GM23338 (cell line): ENCODE measurements around the gene CHRM5. TPM values are rescaled to one million over a fixed set of nuclear protein-coding genes. Genes with fewer than 3 reads are reported as not detected.

Source experiments
- ATAC-seq: fragments of 200-7000 bp; cut with Tn5 transposase; 3 replicates; pipeline ENCODE4 v1.9.1; 2020
- DNase-seq: peaks from one replicate; pipeline ENCODE4 v3.0.0-alpha.2; 2015; ENCODE audit warnings: low spot score
- H2AFZ ChIP-seq: fragments of 200-600 bp; sonication (generic); 2 replicates; pipeline ENCODE4 v1.8.0; 2016; ENCODE audit warnings: antibody characterized with exemption, mild to moderate bottlenecking, moderate library complexity
- H3F3A ChIP-seq: fragments of 200-600 bp; sonication (generic); replicated peaks from 2 replicates; pipeline ENCODE4 v1.8.0; 2017; ENCODE audit warnings: antibody characterized with exemption, mixed run types, low read depth
- H3K27ac ChIP-seq: fragments of 200-600 bp; sonication (generic); 2 replicates; pipeline ENCODE4 v1.6.1; 2016; ENCODE audit warnings: low read depth
- H3K27me3 ChIP-seq: fragments of 200-600 bp; sonication (generic); 2 replicates; pipeline ENCODE4 v1.8.0; 2016; ENCODE audit warnings: mild to moderate bottlenecking, mixed run types, moderate library complexity; ENCODE audit not compliant: insufficient read depth
- H3K36me3 ChIP-seq: fragments of 200-600 bp; sonication (generic); 2 replicates; pipeline ENCODE4 v1.8.0; 2016; ENCODE audit warnings: mild to moderate bottlenecking; ENCODE audit not compliant: insufficient read depth
- H3K4me1 ChIP-seq: fragments of 200-600 bp; sonication (generic); 2 replicates; pipeline ENCODE4 v1.8.0; 2016; ENCODE audit warnings: mild to moderate bottlenecking, moderate library complexity; ENCODE audit not compliant: insufficient read depth
- H3K4me2 ChIP-seq: fragments of 200-600 bp; sonication (generic); 2 replicates; pipeline ENCODE4 v1.7.1; 2017; ENCODE audit warnings: mixed run types
- H3K4me3 ChIP-seq: fragments of 200-600 bp; sonication (generic); 2 replicates; pipeline ENCODE4 v1.6.1; 2016; ENCODE audit warnings: mixed run types
- H3K79me2 ChIP-seq: fragments of 200-600 bp; sonication (generic); replicated peaks from 2 replicates; pipeline ENCODE4 v1.8.0; 2017; ENCODE audit warnings: mild to moderate bottlenecking; ENCODE audit not compliant: insufficient read depth
- H3K9me2 ChIP-seq: fragments of 200-600 bp; sonication (generic); 2 replicates; pipeline ENCODE4 v1.8.0; 2017; ENCODE audit not compliant: insufficient read depth
- H4K20me1 ChIP-seq: fragments of 200-600 bp; sonication (generic); replicated peaks from 2 replicates; pipeline ENCODE4 v1.8.0; 2017; ENCODE audit warnings: mild to moderate bottlenecking; ENCODE audit not compliant: insufficient read depth
- H3K27ac Mint-ChIP-seq: 2 replicates; pipeline ENCODE4 v1.8.0; 2020; ENCODE audit warnings: inconsistent platforms, mild to moderate bottlenecking, moderate library complexity, mixed read lengths
- H3K27me3 Mint-ChIP-seq: 3 replicates; pipeline ENCODE4 v1.8.0; 2022; ENCODE audit warnings: low read depth, mild to moderate bottlenecking, moderate library complexity, mixed read lengths, inconsistent platforms; ENCODE audit not compliant: insufficient read depth, poor library complexity
- H3K36me3 Mint-ChIP-seq: 3 replicates; pipeline ENCODE4 v1.8.0; 2021; ENCODE audit warnings: low read depth, mild to moderate bottlenecking, inconsistent platforms, moderate library complexity, mixed read lengths
- H3K4me1 Mint-ChIP-seq: 3 replicates; pipeline ENCODE4 v1.8.0; 2020; ENCODE audit warnings: mild to moderate bottlenecking, inconsistent platforms, mixed read lengths
- H3K4me3 Mint-ChIP-seq: 3 replicates; pipeline ENCODE4 v1.8.0; 2021; ENCODE audit warnings: moderate library complexity, mild to moderate bottlenecking, inconsistent platforms, mixed read lengths
- H3K9me3 Mint-ChIP-seq: 3 replicates; pipeline ENCODE4 v1.8.0; 2020; ENCODE audit warnings: moderate library complexity, mild to moderate bottlenecking, inconsistent platforms, mixed read lengths
- CREB1 ChIP-seq: fragments of 250-450 bp; sonication (Bioruptor Pico); IDR thresholded peaks from 2 replicates; pipeline ENCODE4 v1.5.0; 2020; ENCODE audit warnings: low read depth, mild to moderate bottlenecking, moderate library complexity
- EZH2 ChIP-seq: fragments of 200-600 bp; sonication (generic); IDR thresholded peaks from one replicate; pipeline ENCODE4 v1.8.0; 2017; ENCODE audit warnings: antibody characterized with exemption, mild to moderate bottlenecking, low read depth; ENCODE audit not compliant: unreplicated experiment
- EZH2phosphoT487 ChIP-seq: fragments of 200-600 bp; sonication (generic); IDR thresholded peaks from one replicate; pipeline ENCODE4 v1.8.1; 2018; ENCODE audit warnings: antibody characterized with exemption; ENCODE audit not compliant: unreplicated experiment
- JUNB ChIP-seq: IDR thresholded peaks from one replicate; pipeline ENCODE4 v1.6.1; 2016; ENCODE audit warnings: antibody characterized with exemption; ENCODE audit not compliant: unreplicated experiment
- NANOG ChIP-seq: IDR thresholded peaks from 2 replicates; pipeline ENCODE4 v1.6.1; 2016; ENCODE audit warnings: antibody characterized with exemption, borderline replicate concordance
- POLR2AphosphoS5 ChIP-seq: IDR thresholded peaks from 2 replicates; pipeline ENCODE4 v1.6.1; 2016; ENCODE audit warnings: antibody characterized with exemption, low read depth
- STAT1 ChIP-seq: IDR thresholded peaks from one replicate; pipeline ENCODE4 v1.6.1; 2016; ENCODE audit warnings: antibody characterized with exemption; ENCODE audit not compliant: unreplicated experiment
- ZNF114 ChIP-seq: fragments of 250-450 bp; sonication (Bioruptor Pico); IDR thresholded peaks from 2 replicates; pipeline ENCODE4 v1.5.0; 2020; ENCODE audit warnings: mild to moderate bottlenecking, moderate library complexity
- ZNF331 ChIP-seq: fragments of 250-450 bp; sonication (Bioruptor Pico); IDR thresholded peaks from 2 replicates; pipeline ENCODE4 v1.5.0; 2020; ENCODE audit warnings: low read depth, mild to moderate bottlenecking, moderate library complexity
- polyA plus RNA-seq: library from polyadenylated mRNA; unstranded; fragments of >200 nt; fragmentation: Nextera tagmentation; extraction: Ambion mirVana; gene quantifications from 2 replicates; pipeline ENCODE4 v1.2.1, GENCODE V29; 2016
- total RNA-seq: library from RNA; depleted of rRNA; stranded (reverse); fragments of >200 nt; shearing (Covaris generic); gene quantifications from 2 replicates; pipeline ENCODE4 v1.2.3, GENCODE V29; 2014
- TF ChIP-seq, protein P1 (sequence below): IDR thresholded peaks from 2 replicates; pipeline ENCODE4 v1.6.1; 2016; ENCODE audit warnings: antibody characterized with exemption
- TF ChIP-seq, protein P2 (sequence below), 2 experiments: fragments of 200-600 bp in 1 of 2; sonication (generic) in 1 of 2; conservative IDR thresholded peaks; 2 replicates each; pipeline versions ENCODE4 v1.5.1 to v1.6.1; 2016 to 2017; ENCODE audit warnings: antibody characterized with exemption in 2 of 2, low read depth in 2 of 2, mild to moderate bottlenecking in 2 of 2, moderate library complexity in 1 of 2
- TF ChIP-seq, protein P3 (sequence below): IDR thresholded peaks from one replicate; pipeline ENCODE4 v1.6.1; 2018; ENCODE audit warnings: antibody characterized with exemption; ENCODE audit not compliant: unreplicated experiment
- TF ChIP-seq, protein P4 (sequence below): fragments of 250-450 bp; sonication (Bioruptor Pico); IDR thresholded peaks from 2 replicates; pipeline ENCODE4 v1.5.0; 2020; ENCODE audit warnings: mild to moderate bottlenecking, moderate library complexity

The CHRM5 gene
- total and polyA plus RNA-seq, 2 experiments from 2014 or later, result not detected

DNA sequence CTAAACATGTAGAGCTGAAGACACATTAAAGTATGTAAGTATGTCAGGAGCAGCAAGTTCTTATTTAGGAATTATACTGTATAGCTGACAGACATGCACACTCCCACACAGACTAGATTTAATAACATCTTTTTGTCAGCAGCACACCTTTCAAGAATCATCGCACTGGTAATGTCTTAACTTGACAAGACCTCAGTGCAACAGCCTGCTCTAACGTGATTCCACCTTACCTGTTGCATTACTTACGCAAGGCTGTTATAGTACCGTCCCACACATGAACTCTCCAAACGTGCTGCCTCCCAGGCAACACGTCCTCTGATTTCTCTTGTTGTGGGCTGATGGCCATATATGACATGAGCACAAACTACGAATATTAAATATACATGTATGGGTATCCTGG is 11.9 kb downstream of the CHRM5 start:
- H3K4me2 ChIP-seq, result no peak overlapping the region
- H3K9me2 ChIP-seq, result no peaks in the 10 kb centered on the region
- H3K36me3 ChIP-seq, result no peaks in the 10 kb centered on the region
- Mint-ChIP-seq H3K9me3 (no peaks in the 10 kb centered on the region), H3K36me3 (no peaks in the 10 kb centered on the region), H3K27ac (no peak overlapping the region), H3K4me3 (no peak overlapping the region), H3K27me3 (no peaks in the 10 kb centered on the region), H3K4me1 (peaks cover 6% of the 10 kb centered on the region; the same call in 2 of the 3 replicates)
- no peaks in the 10 kb centered on the region for H3K27me3 ChIP-seq
- H3K4me3 ChIP-seq, result no peak overlapping the region
- 0 out of 2 replicates have a peak, but pooled peaks cover 3% of the 10 kb centered on the region for H3K4me1 ChIP-seq
- ATAC-seq, result no peak
- TF ChIP-seq STAT1 (no peak), JUNB (no peak), ZNF114 (CRISPR knock-in tag) (no peak), ZNF331 (no peak), POLR2AphosphoS5 (no peak), CREB1 (no peak), EZH2phosphoT487 (no peak), NANOG (no peak), EZH2 (no peak)
- TF ChIP-seq, protein P1, sequence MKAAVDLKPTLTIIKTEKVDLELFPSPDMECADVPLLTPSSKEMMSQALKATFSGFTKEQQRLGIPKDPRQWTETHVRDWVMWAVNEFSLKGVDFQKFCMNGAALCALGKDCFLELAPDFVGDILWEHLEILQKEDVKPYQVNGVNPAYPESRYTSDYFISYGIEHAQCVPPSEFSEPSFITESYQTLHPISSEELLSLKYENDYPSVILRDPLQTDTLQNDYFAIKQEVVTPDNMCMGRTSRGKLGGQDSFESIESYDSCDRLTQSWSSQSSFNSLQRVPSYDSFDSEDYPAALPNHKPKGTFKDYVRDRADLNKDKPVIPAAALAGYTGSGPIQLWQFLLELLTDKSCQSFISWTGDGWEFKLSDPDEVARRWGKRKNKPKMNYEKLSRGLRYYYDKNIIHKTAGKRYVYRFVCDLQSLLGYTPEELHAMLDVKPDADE, result no peak
- TF ChIP-seq, protein P2, sequence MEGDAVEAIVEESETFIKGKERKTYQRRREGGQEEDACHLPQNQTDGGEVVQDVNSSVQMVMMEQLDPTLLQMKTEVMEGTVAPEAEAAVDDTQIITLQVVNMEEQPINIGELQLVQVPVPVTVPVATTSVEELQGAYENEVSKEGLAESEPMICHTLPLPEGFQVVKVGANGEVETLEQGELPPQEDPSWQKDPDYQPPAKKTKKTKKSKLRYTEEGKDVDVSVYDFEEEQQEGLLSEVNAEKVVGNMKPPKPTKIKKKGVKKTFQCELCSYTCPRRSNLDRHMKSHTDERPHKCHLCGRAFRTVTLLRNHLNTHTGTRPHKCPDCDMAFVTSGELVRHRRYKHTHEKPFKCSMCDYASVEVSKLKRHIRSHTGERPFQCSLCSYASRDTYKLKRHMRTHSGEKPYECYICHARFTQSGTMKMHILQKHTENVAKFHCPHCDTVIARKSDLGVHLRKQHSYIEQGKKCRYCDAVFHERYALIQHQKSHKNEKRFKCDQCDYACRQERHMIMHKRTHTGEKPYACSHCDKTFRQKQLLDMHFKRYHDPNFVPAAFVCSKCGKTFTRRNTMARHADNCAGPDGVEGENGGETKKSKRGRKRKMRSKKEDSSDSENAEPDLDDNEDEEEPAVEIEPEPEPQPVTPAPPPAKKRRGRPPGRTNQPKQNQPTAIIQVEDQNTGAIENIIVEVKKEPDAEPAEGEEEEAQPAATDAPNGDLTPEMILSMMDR (conservative IDR thresholded peaks at IDR 0.05; ENCODE audit: low read depth in 2 of 2), result no peak
- TF ChIP-seq, protein P3, sequence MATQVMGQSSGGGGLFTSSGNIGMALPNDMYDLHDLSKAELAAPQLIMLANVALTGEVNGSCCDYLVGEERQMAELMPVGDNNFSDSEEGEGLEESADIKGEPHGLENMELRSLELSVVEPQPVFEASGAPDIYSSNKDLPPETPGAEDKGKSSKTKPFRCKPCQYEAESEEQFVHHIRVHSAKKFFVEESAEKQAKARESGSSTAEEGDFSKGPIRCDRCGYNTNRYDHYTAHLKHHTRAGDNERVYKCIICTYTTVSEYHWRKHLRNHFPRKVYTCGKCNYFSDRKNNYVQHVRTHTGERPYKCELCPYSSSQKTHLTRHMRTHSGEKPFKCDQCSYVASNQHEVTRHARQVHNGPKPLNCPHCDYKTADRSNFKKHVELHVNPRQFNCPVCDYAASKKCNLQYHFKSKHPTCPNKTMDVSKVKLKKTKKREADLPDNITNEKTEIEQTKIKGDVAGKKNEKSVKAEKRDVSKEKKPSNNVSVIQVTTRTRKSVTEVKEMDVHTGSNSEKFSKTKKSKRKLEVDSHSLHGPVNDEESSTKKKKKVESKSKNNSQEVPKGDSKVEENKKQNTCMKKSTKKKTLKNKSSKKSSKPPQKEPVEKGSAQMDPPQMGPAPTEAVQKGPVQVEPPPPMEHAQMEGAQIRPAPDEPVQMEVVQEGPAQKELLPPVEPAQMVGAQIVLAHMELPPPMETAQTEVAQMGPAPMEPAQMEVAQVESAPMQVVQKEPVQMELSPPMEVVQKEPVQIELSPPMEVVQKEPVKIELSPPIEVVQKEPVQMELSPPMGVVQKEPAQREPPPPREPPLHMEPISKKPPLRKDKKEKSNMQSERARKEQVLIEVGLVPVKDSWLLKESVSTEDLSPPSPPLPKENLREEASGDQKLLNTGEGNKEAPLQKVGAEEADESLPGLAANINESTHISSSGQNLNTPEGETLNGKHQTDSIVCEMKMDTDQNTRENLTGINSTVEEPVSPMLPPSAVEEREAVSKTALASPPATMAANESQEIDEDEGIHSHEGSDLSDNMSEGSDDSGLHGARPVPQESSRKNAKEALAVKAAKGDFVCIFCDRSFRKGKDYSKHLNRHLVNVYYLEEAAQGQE, result no peak
- TF ChIP-seq, protein P4, sequence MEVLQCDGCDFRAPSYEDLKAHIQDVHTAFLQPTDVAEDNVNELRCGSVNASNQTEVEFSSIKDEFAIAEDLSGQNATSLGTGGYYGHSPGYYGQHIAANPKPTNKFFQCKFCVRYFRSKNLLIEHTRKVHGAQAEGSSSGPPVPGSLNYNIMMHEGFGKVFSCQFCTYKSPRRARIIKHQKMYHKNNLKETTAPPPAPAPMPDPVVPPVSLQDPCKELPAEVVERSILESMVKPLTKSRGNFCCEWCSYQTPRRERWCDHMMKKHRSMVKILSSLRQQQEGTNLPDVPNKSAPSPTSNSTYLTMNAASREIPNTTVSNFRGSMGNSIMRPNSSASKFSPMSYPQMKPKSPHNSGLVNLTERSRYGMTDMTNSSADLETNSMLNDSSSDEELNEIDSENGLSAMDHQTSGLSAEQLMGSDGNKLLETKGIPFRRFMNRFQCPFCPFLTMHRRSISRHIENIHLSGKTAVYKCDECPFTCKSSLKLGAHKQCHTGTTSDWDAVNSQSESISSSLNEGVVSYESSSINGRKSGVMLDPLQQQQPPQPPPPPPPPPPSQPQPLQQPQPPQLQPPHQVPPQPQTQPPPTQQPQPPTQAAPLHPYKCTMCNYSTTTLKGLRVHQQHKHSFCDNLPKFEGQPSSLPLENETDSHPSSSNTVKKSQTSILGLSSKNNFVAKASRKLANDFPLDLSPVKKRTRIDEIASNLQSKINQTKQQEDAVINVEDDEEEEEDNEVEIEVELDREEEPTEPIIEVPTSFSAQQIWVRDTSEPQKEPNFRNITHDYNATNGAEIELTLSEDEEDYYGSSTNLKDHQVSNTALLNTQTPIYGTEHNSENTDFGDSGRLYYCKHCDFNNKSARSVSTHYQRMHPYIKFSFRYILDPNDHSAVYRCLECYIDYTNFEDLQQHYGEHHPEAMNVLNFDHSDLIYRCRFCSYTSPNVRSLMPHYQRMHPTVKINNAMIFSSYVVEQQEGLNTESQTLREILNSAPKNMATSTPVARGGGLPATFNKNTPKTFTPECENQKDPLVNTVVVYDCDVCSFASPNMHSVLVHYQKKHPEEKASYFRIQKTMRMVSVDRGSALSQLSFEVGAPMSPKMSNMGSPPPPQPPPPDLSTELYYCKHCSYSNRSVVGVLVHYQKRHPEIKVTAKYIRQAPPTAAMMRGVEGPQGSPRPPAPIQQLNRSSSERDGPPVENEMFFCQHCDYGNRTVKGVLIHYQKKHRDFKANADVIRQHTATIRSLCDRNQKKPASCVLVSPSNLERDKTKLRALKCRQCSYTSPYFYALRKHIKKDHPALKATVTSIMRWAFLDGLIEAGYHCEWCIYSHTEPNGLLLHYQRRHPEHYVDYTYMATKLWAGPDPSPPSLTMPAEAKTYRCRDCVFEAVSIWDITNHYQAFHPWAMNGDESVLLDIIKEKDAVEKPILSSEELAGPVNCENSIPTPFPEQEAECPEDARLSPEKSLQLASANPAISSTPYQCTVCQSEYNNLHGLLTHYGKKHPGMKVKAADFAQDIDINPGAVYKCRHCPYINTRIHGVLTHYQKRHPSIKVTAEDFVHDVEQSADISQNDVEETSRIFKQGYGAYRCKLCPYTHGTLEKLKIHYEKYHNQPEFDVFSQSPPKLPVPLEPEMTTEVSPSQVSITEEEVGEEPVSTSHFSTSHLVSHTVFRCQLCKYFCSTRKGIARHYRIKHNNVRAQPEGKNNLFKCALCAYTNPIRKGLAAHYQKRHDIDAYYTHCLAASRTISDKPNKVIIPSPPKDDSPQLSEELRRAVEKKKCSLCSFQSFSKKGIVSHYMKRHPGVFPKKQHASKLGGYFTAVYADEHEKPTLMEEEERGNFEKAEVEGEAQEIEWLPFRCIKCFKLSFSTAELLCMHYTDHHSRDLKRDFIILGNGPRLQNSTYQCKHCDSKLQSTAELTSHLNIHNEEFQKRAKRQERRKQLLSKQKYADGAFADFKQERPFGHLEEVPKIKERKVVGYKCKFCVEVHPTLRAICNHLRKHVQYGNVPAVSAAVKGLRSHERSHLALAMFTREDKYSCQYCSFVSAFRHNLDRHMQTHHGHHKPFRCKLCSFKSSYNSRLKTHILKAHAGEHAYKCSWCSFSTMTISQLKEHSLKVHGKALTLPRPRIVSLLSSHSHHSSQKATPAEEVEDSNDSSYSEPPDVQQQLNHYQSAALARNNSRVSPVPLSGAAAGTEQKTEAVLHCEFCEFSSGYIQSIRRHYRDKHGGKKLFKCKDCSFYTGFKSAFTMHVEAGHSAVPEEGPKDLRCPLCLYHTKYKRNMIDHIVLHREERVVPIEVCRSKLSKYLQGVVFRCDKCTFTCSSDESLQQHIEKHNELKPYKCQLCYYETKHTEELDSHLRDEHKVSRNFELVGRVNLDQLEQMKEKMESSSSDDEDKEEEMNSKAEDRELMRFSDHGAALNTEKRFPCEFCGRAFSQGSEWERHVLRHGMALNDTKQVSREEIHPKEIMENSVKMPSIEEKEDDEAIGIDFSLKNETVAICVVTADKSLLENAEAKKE (CRISPR knock-in tag), result no peak
- no peaks in the 10 kb centered on the region for H3K79me2 ChIP-seq
- no peaks in the 10 kb centered on the region for H3F3A ChIP-seq
- no peak for DNase-seq
- H3K27ac ChIP-seq, result no peak overlapping the region
- no peaks in the 10 kb centered on the region for H4K20me1 ChIP-seq
- H2AFZ ChIP-seq, result no peak overlapping the region
